ENCODE data around the gene ADAMTS17.
A peak's percentile ranks its signal among the peaks of the same experiment; 100 is the strongest.

Gene ADAMTS17

GRCh38 chr15:100341750-100342560, at the start of gene ADAMTS17:
Gene ADAMTS17 (minus strand): TSS chr15:100341975. CDS start chr15:100341899, 76 bp downstream.
- peak; percentile 28 for DNase-seq (ENCODE audit: low read depth)

DNA sequence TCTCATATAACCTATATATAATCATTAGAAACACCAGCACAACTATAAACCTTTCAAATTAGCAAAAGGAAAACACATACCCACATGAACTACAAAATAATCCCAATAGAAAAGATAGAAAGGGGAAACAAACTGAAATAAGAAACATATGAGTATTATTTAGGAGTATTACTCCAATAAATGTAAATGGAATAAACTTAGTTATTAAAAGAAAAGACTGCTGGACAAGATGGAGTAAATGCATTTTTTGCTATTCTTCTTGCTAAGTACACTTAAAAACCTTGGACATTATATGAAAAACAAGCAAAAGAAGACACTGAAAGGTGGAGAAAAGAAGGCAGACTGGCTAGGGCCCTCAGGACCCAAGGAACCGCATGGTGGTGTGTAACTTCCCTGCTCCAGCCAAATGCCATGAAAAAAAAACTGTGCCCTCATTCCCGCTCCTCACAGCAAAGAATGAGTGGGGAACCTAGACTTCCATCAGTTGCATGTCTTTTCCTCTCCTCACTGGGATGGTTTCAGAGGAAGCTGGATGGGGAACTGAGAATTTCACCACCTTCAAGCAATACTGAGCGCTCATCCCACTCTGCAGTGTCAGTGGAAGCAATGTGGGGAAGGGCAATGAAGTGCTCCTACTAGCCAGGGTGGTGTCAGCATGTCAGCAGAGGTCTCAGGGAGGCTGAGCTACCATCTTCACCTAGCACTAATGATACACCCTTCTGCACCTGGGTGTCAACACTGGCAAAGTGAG, 43.7 kb upstream of the ADAMTS17 start:
- no peak for DNase-seq (ENCODE audit: low read depth)

GRCh38 chr15:100384108-100384410, 42.3 kb upstream of the ADAMTS17 start:
- DNase-seq (ENCODE audit: low read depth) = no peak

DNA sequence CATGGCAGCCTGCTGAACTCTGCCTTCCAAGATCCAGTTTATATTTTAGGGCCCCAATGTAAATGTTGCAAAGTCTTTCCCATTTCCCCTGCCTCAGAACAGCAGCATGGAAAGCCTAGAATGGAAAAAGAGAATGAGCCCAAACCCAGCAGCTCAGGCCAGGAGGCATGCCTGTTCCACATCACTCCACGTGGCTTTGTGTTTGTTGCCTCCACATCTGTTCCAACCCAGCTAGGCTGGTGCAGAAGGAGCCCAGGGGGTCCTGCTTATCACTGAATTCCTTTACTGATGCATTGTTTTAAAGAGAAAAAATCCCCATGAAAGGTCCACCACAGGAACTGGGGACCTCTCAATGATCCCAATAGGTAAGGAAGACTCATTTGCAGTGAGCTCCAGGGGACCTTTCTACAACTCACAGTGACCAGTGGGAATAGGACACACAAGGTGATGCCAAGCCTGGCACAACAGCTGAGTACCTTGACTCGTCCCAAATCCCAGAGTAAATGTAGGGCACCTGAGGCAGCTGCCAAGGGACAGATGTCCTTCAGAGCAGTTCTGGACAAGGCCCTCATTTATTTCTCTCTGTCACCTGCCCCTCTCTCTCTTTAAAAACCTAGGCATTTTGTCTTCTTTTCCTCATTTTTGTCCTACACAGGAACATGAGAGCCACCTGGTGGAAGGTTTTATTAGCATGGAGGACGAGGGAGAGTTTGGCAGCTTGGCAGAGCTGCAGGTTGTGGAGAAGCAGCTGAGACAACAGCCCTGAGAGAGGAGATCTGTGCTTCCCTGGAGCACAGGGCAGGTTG, 41.7 kb upstream of the ADAMTS17 start:
- DNase-seq (ENCODE audit: low read depth) = peak; percentile 32

- no peak for DNase-seq (ENCODE audit: low read depth)
These were observed 32.2 kb upstream of the ADAMTS17 start for GRCh38 chr15:100373942-100374341.

- DNase-seq (ENCODE audit: low read depth) = no peak
These were observed 31.5 kb upstream of the ADAMTS17 start for GRCh38 chr15:100373120-100373896.

GRCh38 chr15:100372739-100373119, 31.0 kb upstream of the ADAMTS17 start:
- DNase-seq (ENCODE audit: low read depth) = no peak

GRCh38 chr15:100355342-100355741, 13.6 kb upstream of the ADAMTS17 start:
- DNase-seq (ENCODE audit: low read depth) = no peak

DNA sequence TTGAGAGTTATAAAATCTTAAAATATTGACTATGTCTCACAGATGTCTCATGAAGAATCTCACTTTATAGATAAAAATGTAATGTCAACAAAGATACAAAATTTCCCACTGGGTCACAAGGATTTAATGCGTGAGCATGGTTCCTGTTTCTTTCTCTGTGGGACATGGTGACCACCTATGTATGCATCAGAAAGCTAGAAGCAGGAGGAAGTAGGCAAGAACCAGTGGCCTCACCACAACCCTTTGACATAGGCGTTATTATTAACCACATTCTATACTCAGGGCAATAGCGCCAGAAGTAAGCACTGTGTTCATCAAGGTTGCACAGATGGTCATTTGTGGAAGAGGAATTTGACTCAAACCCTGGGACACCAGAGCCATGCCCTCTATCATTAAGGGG, 11.7 kb upstream of the ADAMTS17 start:
- DNase-seq (ENCODE audit: low read depth) = no peak

DNA sequence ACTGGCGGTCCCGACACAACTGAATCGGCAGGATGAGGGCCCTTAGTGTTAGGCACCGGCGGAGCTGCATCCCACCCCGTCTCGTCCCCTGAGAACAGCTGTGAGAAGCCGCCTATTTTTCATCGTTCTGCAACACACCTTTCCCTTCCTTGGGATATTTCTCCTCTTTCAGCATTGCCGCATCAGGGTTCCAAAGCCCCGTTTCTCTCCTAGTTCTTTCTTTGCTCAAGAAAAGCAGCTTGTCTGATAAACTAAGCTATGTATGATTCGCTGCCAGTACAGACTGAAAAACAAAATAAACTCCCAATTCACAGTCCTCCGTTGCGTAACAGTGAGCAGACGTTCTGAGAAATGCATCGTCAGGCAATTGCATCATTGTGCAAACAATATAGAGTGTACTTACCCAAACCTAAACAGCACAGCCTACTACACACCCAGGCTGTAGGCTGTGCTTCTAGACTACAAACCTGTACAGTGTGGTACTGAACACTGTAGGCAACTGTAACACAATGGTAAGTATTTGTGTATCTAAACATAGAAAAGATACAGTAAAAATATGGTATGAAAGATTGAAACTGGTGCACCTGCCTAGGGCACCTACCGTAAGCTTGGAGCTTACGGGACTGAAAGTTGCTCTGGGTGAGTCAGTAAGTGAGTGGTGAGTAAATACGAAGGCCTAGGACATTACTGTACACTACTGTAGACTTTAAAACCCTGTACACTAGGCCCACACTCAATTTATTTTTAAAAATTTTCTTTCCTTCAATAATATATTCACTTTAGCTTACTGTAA, 8.9 kb upstream of the ADAMTS17 start:
- peak; percentile 13 for DNase-seq (ENCODE audit: low read depth)

GRCh38 chr15:100349696-100350433, 8.1 kb upstream of the ADAMTS17 start:
- peak; percentile 61 for DNase-seq (ENCODE audit: low read depth)

GRCh38 chr15:100349321-100349695, 7.5 kb upstream of the ADAMTS17 start:
- DNase-seq (ENCODE audit: low read depth) = no peak

DNA sequence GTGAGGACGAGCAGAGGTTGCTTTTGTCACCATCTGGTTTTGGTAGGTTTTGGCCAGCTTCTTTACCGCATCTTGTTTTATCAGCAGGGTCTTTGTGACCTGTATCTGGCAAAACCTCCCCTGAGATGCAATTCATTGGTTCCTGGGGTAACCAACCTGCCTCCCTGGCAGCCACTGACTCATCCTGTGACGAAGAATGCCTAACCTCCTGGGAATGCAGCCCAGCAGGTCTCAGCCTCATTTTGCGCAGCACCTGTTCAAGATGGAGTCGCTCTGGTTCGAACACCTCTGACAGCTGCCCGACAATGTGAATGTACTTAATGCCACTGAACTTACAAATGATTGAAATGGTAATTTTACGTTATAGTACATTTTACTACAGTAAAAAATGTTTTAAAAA, 6.8 kb upstream of the ADAMTS17 start:
- no peak for DNase-seq (ENCODE audit: low read depth)

- no peak for DNase-seq (ENCODE audit: low read depth)
These were observed 5.2 kb upstream of the ADAMTS17 start for GRCh38 chr15:100346866-100347512.

- no peak for DNase-seq (ENCODE audit: low read depth)
These were observed 3.7 kb upstream of the ADAMTS17 start for GRCh38 chr15:100345438-100345837.

DNA sequence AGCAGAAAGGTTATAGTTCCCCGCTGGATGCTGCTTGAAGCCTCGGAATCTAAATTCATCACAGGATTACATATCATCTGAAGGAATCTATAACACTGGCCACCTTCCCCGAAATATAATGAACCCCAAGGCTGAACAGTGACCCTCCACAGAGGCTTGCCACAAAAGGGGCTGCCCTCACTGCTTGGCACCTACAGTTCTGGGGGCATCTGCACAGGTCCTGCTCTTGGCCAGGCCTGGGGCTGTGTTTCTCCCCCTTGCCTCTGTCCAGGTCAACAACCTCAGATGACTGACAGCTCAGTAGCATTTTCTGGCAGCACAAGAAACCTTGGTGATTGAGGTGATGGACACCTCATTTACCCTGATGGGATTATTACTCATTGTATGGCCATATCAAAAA, 1.5 kb upstream of the ADAMTS17 start:
- DNase-seq (ENCODE audit: low read depth) = no peak

GRCh38 chr15:100341239-100341749, 481 bp downstream of the ADAMTS17 start:
- no peak for DNase-seq (ENCODE audit: low read depth)

DNA sequence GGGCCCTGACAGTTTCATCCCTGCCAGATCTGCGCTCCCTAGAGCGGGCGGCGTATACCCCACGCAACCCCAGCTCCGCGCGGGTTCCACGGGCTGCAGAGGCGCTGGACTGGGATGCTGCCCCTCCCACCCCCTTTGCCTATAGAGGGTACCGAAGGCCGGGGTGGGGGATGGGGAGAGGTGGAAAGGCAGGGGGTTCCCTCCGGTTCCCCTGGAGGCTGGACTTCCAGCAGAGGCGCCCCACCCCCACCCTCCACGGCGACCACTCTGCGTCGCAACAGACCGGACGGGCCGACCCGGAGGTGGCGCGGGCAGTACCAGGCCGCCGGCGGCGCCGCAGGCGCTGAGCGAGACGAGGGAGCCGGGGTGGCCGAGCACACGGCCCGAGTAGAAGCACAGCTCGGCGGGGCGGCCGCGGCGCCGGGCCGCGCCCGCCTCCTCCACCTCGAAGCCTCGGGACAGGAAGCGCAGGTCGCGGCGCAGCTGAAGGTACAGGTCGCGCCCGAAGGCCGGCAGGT, 995 bp downstream of the ADAMTS17 start:
- no peak for DNase-seq (ENCODE audit: low read depth)

DNA sequence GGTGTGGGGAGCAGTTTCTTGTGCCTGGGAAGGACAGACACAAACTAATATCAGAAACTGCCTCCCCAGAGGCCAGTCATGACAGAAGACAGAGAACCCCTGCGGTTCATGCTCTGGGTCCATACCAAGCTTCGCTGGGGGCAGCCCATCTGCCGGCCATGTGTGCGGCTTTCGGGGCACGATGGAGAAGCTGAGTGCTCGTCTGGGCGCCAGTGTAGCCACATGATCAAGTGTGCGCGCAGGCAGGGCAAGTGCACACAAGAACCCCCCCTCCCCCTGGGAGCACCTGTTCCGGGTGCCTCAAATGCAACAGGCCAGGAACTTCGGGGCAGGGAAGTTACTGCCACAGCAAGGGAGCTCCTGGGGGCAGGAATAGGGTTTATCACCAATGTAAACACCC, 1.8 kb downstream of the ADAMTS17 start:
- DNase-seq (ENCODE audit: low read depth) = no peak

Measured in ELR (cell line).